Neural progenitor cell (in vitro differentiated cells): ENCODE results near the gene TMEM225B. TPM values are rescaled to one million over a fixed set of nuclear protein-coding genes. Genes with fewer than 3 reads are reported as not detected.

Source experiments
- DNase-seq: peaks from one replicate; pipeline ENCODE4 v3.0.0-alpha.2; 2016; ENCODE audit warnings: low spot score
- H2AFZ ChIP-seq: fragments of 200-600 bp; sonication (generic); replicated peaks from 2 replicates; pipeline ENCODE4 v1.6.1; 2016; ENCODE audit warnings: antibody characterized with exemption
- H3F3A ChIP-seq: fragments of 200-600 bp; sonication (generic); 2 replicates; pipeline ENCODE4 v1.6.1; 2016; ENCODE audit warnings: antibody characterized with exemption, low read depth
- H3K27ac ChIP-seq: fragments of 200-600 bp; sonication (generic); 2 replicates; pipeline ENCODE4 v1.5.1; 2016; ENCODE audit warnings: mild to moderate bottlenecking
- H3K27me3 ChIP-seq: fragments of 200-600 bp; sonication (generic); 2 replicates; pipeline ENCODE4 v1.6.1; 2016; ENCODE audit warnings: mild to moderate bottlenecking, moderate library complexity
- H3K36me3 ChIP-seq: fragments of 200-600 bp; sonication (generic); 2 replicates; pipeline ENCODE4 v1.5.1; 2016
- H3K4me1 ChIP-seq: fragments of 200-600 bp; sonication (generic); 2 replicates; pipeline ENCODE4 v1.6.1; 2016; ENCODE audit warnings: mixed run types
- H3K4me2 ChIP-seq: fragments of 200-600 bp; sonication (generic); 2 replicates; pipeline ENCODE4 v1.6.1; 2016
- H3K4me3 ChIP-seq: fragments of 200-600 bp; sonication (generic); 2 replicates; pipeline ENCODE4 v1.5.1; 2016
- H3K79me2 ChIP-seq: fragments of 200-600 bp; sonication (generic); 2 replicates; pipeline ENCODE4 v1.6.1; 2016; ENCODE audit warnings: low read depth
- H3K9ac ChIP-seq: fragments of 200-600 bp; sonication (generic); 2 replicates; pipeline ENCODE4 v1.6.1; 2016
- H3K9me3 ChIP-seq: fragments of 200-600 bp; sonication (generic); 2 replicates; pipeline ENCODE4 v1.5.1; 2016; ENCODE audit warnings: low read depth
- H4K20me1 ChIP-seq: fragments of 200-600 bp; sonication (generic); 2 replicates; pipeline ENCODE4 v1.6.1; 2016; ENCODE audit warnings: low read depth
- H3K27ac Mint-ChIP-seq: 3 replicates; pipeline ENCODE4 v1.8.0; 2021; ENCODE audit warnings: mixed read lengths
- H3K27me3 Mint-ChIP-seq: 2 replicates; pipeline ENCODE4 v1.8.0; 2022; ENCODE audit warnings: low read depth, mild to moderate bottlenecking, inconsistent platforms, moderate library complexity, mixed read lengths; ENCODE audit not compliant: insufficient read depth
- H3K36me3 Mint-ChIP-seq: 3 replicates; pipeline ENCODE4 v1.8.0; 2021; ENCODE audit warnings: mixed read lengths
- H3K4me1 Mint-ChIP-seq: 3 replicates; pipeline ENCODE4 v1.8.0; 2021; ENCODE audit warnings: mixed read lengths
- H3K4me3 Mint-ChIP-seq: 3 replicates; pipeline ENCODE4 v1.8.0; 2021; ENCODE audit warnings: mild to moderate bottlenecking, moderate library complexity, mixed read lengths
- H3K9me3 Mint-ChIP-seq: 3 replicates; pipeline ENCODE4 v1.8.0; 2020; ENCODE audit warnings: mixed read lengths
- CTCF ChIP-seq: fragments of 200-600 bp; sonication (generic); IDR thresholded peaks from 2 replicates; pipeline ENCODE4 v1.5.1; 2017; ENCODE audit warnings: antibody characterized with exemption, mild to moderate bottlenecking
- EZH2 ChIP-seq: fragments of 200-600 bp; sonication (generic); IDR thresholded peaks from 2 replicates; pipeline ENCODE4 v1.6.1; 2017; ENCODE audit warnings: antibody characterized with exemption, mild to moderate bottlenecking, moderate library complexity
- EZH2phosphoT487 ChIP-seq: fragments of 200-600 bp; sonication (generic); IDR thresholded peaks from 2 replicates; pipeline ENCODE4 v1.6.1; 2017; ENCODE audit warnings: antibody characterized with exemption
- total RNA-seq: library from RNA; depleted of rRNA; stranded (reverse); fragments of >200 nt; gene quantifications from 2 replicates; pipeline ENCODE4 v1.2.3, GENCODE V29; 2015; ENCODE audit warnings: low replicate concordance

TMEM225B gene
- total RNA-seq, 1 donor from 2014 or later: not detected

- Mint-ChIP-seq H3K4me3 (no peak overlapping the region), H3K9me3 (no peaks in the 10 kb centered on the region), H3K27ac (no peak overlapping the region), H3K27me3 (peaks cover 7% of the 10 kb centered on the region), H3K4me1 (no peaks in the 10 kb centered on the region), H3K36me3 (peaks cover 42% of the 10 kb centered on the region)
- Histone ChIP-seq H3K27me3 (no peaks in the 10 kb centered on the region), H3K4me2 (no peak overlapping the region), H3K36me3 (peaks cover 12% of the 10 kb centered on the region), H3K4me3 (no peak overlapping the region), H3K79me2 (peaks cover 3% of the 10 kb centered on the region), H3K27ac (no peak overlapping the region), H3F3A (no peaks in the 10 kb centered on the region), H3K4me1 (no peaks in the 10 kb centered on the region), H3K9ac (no peak overlapping the region), H4K20me1 (peaks cover 15% of the 10 kb centered on the region), H2AFZ (no peak overlapping the region), H3K9me3 (no peaks in the 10 kb centered on the region)
- TF ChIP-seq EZH2phosphoT487: no peak
- no peak for TF ChIP-seq CTCF
- no peak for TF ChIP-seq EZH2
- DNase-seq: no peak
Measured at GRCh38 chr7:99623702-99624447, 25.8 kb downstream of the TMEM225B start.

GRCh38 chr7:99624484-99624883, 26.4 kb downstream of the TMEM225B start:
- Histone ChIP-seq H3K9ac (no peak overlapping the region), H3K27ac (no peak overlapping the region), H3K79me2 (peaks cover 3% of the 10 kb centered on the region), H3K4me3 (no peak overlapping the region), H3K9me3 (no peaks in the 10 kb centered on the region), H4K20me1 (peaks cover 15% of the 10 kb centered on the region), H2AFZ (no peak overlapping the region), H3K27me3 (no peaks in the 10 kb centered on the region), H3K36me3 (peaks cover 12% of the 10 kb centered on the region), H3F3A (no peaks in the 10 kb centered on the region), H3K4me1 (no peaks in the 10 kb centered on the region), H3K4me2 (no peak overlapping the region)
- H3K27ac Mint-ChIP-seq: no peak overlapping the region
- H3K4me3 Mint-ChIP-seq: no peak overlapping the region
- DNase-seq: no peak
- no peaks in the 10 kb centered on the region for H3K4me1 Mint-ChIP-seq
- TF ChIP-seq EZH2phosphoT487: no peak
- H3K9me3 Mint-ChIP-seq: no peaks in the 10 kb centered on the region
- H3K36me3 Mint-ChIP-seq: peaks cover 40% of the 10 kb centered on the region
- H3K27me3 Mint-ChIP-seq: peaks cover 9% of the 10 kb centered on the region

DNA sequence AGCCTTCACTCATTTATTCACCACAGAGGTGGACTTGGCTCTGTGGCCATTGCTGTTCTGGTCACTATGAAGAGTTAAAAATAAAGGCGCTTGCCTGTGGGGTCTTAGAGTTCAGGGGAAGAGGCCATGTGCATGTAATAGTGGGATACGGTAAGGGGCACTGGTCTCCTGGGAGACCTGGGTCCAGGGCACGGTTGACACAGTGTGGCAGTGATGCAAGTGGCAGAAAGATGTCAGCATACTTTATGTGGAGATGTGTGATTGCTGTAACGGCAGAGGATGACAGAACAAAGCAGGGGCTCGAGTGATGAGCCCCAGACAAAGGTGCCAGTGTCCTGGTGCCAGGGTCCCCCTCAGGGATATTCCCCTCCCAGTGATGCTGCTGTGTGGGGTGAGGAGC, 27.3 kb downstream of the TMEM225B start:
- no peaks in the 10 kb centered on the region for H3K4me1 Mint-ChIP-seq
- H3K4me2 ChIP-seq: no peak overlapping the region
- H3F3A ChIP-seq: no peaks in the 10 kb centered on the region
- H2AFZ ChIP-seq: no peak overlapping the region
- TF ChIP-seq CTCF: no peak
- TF ChIP-seq EZH2phosphoT487: no peak
- no peak for TF ChIP-seq EZH2
- no peak overlapping the region for H3K4me3 Mint-ChIP-seq
- H3K27ac Mint-ChIP-seq: no peak overlapping the region
- H3K27me3 Mint-ChIP-seq: peaks cover 6% of the 10 kb centered on the region
- no peak overlapping the region for H3K27ac ChIP-seq
- no peak overlapping the region for H3K9ac ChIP-seq
- H3K36me3 Mint-ChIP-seq: peaks cover 42% of the 10 kb centered on the region
- H3K4me3 ChIP-seq: no peak overlapping the region
- no peaks in the 10 kb centered on the region for H3K4me1 ChIP-seq
- no peaks in the 10 kb centered on the region for H3K27me3 ChIP-seq
- H3K9me3 Mint-ChIP-seq: no peaks in the 10 kb centered on the region
- peaks cover 3% of the 10 kb centered on the region for H3K79me2 ChIP-seq
- H4K20me1 ChIP-seq: peaks cover 15% of the 10 kb centered on the region
- no peak for DNase-seq
- no peaks in the 10 kb centered on the region for H3K9me3 ChIP-seq
- peaks cover 12% of the 10 kb centered on the region for H3K36me3 ChIP-seq

DNA sequence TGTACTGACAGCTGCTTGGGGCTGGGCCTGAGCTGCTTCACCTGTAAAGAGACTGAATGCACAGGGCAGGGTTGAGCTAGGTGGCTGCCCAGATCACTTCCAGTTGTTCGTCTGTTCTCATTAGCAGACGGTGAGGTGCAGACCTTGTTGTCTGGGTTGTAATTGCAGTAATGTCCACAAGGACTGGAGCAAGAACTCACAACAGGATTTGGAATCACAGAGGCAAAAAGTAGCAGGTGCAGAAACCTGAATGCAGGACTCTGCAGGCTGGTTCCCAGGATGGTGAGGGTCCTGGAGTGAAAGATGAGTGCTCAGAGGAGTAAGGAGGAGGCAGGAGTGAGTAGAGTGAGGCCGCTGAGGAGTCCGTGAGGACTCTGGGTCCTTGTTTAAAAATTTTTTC, 27.9 kb downstream of the TMEM225B start:
- no peak overlapping the region for H3K4me3 Mint-ChIP-seq
- no peaks in the 10 kb centered on the region for H3K9me3 Mint-ChIP-seq
- Histone ChIP-seq H3K9me3 (no peaks in the 10 kb centered on the region), H2AFZ (no peak overlapping the region), H3K4me3 (no peak overlapping the region), H4K20me1 (peaks cover 20% of the 10 kb centered on the region), H3K27me3 (no peaks in the 10 kb centered on the region), H3K27ac (no peak overlapping the region), H3F3A (no peaks in the 10 kb centered on the region), H3K36me3 (peaks cover 12% of the 10 kb centered on the region), H3K4me2 (no peak overlapping the region), H3K4me1 (no peaks in the 10 kb centered on the region), H3K9ac (no peak overlapping the region), H3K79me2 (peaks cover 3% of the 10 kb centered on the region)
- DNase-seq: no peak
- H3K27ac Mint-ChIP-seq: no peak overlapping the region
- H3K27me3 Mint-ChIP-seq: peaks cover 6% of the 10 kb centered on the region
- no peaks in the 10 kb centered on the region for H3K4me1 Mint-ChIP-seq
- TF ChIP-seq CTCF (no peak), EZH2phosphoT487 (no peak), EZH2 (no peak)
- peaks cover 43% of the 10 kb centered on the region for H3K36me3 Mint-ChIP-seq
